Stimulated activated CD4-positive, alpha-beta T cell treated with anti-CD3 and anti-CD28 coated beads, Interleukin-2, amount 100 ng/mL, for 48 hours (primary cell): ENCODE measurements around the gene DLG2.
"Not testable (repeated sequence)": the region's sequence is repeated elsewhere in the genome, so short reads cannot be mapped to it uniquely, and the experiment has no call there.

Experiments used
- DNase-seq, 2 donors: peaks; one replicate each; pipeline ENCODE4 v3.0.0-alpha.2; 2020

The DLG2 gene

DNA sequence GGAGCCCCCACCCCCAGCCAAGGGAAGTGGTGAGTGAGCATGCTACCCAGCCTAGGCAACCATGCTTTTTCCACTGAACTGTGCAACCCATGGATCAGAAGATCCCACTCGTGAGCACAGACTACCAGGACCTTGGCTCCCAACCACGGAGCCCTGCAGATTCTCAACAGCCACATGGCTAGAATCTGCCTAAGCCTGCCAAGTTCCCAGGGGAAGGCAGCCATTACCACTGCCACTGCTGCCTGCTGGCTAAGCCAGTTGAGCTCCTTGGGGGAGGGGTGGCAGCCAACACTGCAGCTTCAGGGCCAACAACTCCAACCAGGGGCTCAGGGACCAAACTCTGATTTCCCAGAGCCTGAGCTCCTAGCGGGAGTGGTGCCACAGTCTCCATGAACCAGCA lies 195.8 kb downstream of the DLG2 start:
- no peak for DNase-seq

DNA sequence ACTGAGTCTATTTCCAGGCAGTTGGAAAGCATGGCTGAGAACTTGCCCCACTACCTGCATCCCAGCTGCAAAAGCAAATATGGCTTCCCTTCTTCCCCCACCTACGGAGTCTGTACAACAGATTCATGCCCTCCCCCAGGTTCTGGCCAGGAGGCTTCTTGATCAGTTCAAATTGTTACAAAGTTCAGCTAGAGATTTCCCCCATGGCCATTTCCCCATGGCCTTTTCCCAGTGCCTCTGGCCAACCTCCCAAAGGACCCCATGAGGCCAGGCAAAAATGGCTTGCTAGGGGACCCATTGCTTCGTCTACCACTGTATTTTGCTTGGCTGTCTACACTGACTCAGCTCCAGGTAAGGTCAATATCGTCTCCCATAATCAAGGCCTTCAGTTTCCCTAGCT lies 203.3 kb downstream of the DLG2 start:
- no peak for DNase-seq

DNA sequence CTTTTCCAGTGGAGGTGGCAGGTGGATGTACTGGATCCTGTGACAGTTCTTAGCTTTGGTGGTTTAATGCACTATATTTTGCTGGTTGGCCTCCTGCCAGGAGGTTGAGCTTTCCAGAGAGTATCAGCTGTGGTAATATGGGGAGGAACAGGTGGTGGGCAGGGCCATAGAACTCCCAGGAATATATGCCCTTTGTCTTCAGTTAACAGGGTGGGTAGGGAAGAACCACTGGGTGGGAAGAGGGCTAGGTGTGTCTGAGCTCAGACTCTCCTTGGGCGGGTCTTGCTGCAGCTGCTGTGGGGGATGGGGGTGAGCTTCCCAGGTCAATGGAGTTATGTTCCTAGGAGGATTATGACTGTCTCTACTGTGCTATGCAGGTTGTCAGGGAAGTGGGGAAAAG lies 203.8 kb downstream of the DLG2 start:
- no peak for DNase-seq

DNA sequence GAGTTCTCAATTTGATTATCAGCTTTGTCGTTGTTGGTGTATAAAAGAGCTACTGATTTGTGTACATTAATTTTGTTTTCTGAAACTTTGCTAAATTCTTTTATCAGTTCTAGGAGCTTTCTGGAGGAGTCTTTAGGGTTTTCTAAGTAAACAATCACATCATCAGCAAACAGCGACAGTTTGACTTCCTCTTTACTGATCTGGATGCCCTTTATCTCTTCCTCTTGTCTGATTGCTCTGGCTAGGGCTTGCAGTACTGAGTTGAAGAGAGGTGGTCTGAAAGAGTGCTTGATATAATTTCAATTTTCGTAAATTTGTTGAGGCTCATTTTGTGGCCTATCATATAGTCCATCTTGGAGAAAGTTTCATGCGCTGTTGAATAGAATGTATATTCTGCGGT lies 213.0 kb downstream of the DLG2 start:
- DNase-seq: no peak

DNA sequence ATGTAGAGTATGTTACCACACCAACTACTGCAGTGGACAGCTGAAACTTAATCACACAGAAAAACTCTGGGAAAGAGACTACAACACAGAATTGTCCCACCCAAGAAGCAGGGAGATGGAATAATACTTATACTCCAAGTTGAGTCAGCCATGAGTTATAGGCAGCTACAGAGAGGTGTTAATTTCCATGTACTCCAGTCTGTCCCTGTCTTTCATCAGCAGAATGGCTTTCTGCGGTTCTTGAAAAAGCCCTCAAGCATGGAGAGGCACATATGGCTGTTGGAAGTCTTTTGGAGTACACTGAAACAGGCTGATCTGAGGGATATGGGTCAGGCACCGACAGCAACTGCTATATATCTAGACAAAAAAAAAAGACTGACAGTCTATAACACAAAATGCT lies 219.5 kb downstream of the DLG2 start:
- DNase-seq: no peak

DNA sequence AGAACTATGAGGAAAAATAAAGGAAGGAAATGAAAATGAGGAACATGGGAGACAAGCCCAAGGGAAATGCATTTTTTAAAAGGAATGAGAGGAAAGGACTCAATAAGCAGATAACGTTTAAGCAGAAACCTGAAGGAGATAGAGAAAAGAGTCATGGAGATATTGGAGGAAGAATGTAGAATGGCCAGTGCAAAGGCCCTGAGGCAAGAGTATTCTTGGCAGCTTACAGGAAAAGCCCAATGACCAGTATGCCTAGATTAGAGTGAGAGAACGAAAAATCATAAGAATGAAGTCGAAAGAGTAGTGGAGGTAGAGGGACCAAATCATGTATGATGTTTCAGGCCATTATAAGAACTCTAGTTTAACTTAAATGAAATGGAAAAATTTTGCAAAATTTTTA lies 220.3 kb downstream of the DLG2 start:
- no peak for DNase-seq

DNA sequence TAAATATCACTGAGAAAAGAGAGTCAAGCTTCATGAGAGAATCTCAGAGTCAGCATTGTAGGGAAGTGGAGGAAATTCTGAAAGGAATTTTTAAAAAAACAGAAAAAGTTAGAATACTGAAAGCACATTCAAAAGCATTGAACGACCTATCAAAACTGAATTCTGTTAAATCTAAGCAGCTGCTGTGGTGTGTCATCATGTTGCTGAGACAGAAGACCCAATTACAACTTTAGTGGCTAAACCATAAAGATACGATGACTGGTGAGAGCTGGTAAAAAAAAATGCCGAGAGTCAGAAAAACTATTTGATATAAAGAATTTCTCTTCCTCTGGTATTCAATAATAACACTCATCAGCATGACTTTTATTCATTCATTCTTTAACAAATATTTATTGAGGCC lies 220.8 kb downstream of the DLG2 start:
- no peak for DNase-seq

DNA sequence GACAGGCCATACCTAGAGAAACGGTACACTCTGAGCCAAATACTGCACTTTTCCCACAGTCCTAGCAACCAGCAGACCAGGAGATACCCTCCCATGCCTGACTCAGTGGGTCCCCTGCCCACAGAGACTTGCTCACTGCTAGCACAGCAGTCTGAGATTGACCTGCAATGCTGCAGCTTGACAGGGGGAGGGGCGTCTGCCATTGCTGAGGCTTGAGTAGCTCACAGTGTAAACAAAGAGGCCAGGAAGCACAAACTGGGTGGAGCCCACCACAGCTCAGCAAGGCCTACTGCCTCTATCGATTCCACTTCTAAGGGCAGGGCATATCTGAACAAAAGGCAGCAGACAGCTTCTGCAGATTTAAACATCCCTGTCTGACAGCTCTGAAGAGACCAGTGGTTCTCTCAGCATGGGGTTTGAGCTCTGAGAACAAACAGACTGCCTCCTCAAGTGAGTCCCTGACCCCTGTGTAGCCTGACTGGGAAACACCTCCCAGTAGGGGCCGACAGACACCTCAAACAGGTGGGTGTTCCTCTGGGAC lies 231.6 kb downstream of the DLG2 start:
- not testable (repeated sequence) for DNase-seq

DNA sequence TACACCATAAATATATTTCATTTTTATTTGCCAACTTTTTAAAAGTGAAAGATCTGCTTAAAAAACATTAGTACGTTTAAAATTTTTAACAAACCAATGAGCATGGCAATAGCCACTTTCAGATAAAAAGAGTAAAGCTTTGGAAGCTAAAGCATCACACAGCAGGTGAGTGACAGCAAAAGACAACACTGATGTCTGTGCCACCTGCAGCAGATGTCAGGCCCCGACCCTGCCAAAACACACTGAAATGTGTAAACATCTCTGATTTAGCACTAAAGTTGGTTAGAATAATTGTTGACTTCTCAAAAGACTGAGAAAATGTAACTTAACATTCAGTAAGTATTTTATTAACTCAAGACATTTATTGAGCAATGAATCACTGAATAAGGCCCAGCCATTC lies 232.9 kb downstream of the DLG2 start:
- no peak for DNase-seq

DNA sequence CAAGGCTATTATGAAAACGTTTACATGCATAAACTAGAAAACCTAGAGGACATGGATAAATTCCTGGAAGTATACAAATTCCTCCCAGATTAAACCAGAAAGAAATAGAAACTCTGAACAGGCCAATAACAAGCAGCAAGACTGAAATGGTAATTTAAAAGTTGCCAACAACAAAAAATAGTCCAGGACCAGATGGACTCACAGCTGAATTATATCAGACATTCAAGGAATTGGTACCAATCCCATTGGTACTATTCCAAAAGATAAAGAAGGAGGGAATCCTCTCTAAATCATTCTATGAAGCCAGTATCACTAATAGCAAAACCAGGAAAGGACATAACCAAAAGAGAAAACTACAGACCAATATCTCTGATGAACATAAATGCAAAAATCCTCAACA lies 236.0 kb downstream of the DLG2 start:
- no peak for DNase-seq

DNA sequence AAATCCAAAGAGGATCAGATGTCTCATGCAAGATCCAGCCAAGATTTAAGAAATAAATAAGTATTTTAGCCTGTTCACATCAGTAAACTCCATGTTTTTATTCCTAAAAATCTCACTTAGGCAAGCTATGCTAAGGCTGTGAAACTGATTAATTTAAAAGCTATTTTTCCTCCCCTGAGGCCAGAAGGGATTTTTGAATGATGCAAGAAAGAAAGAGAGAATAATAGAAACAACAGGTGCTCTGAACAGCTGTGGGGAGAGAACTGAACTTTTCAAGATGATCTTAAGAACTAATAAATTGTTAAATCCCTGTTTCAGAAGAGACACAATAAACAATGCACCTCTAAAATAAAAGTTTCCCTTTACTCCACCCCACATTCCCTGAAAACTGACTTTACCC lies 241.6 kb downstream of the DLG2 start:
- no peak for DNase-seq

DNA sequence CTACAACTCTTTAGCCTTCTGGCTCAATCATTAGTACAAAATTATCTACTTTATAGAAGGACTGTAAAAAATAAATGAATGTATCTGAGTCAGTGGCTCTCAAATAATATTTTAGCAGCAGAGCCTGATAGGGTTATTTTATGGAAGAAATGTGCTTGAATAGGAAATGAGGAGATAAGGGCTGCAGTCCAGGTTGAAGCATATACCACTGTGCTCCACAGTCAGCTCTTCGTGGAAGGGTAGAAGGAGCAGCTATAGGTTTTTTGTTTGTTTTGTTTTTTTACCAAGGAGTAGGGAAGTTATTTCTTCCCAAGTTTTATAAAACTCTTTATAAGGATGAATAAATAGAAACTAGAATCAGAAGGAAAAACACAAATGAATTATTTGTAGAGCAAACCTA lies 242.0 kb downstream of the DLG2 start:
- DNase-seq: no peak

DNA sequence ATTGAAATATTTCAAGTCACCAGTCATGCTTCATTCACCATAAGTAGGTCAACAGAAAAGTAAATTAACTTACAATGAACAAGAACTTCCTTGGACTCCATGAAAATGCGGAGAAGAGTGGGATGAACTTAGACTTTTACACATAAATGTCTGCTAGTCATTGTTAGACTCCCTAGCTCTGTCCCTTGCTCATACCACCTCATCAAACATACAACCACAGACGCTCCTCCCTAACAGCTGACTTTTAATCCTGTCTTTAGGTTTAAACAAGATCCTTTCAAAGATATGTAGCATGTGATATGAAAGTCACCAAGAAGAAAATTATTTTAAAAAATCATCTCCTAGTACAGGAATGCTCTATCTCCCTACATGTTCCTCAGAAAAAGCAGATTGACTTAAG lies 248.1 kb downstream of the DLG2 start:
- no peak for DNase-seq

DNA sequence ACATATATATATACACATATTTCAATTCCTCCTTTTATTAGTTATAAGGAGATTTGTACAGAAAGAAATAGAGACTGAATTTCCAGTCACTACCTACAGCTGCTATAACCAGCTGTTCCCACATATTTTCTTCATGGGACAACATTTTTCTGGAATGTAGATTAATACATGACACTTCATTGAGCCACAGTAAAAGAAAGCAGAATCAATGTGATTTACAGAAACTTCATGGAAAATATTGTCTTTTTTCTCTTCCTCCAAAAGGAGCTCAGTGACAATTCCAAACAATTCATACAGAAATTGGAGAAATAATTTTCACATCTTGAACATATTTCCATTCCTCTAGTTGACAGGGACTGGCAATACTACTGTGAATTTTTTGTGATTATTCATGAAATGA lies 249.2 kb downstream of the DLG2 start:
- DNase-seq: no peak

DNA sequence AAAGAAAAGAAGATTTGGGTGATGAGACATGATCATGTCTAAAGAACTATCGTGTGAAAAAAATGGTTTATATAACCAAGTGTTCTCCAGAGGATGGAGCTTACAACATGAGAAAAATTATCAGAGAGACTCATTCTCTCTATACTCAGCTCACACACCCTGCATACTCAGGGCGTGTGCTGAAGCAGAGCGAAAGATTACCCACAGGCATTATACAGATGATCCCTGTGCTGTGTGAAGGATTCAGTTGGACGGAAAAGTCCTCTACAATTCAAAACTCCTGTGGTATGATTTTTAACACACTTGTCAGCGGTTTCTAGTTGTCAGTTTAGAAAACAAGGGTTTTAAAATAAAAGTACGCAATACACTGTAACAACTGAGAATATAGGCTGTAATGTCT lies 267.3 kb downstream of the DLG2 start:
- no peak for DNase-seq

DNA sequence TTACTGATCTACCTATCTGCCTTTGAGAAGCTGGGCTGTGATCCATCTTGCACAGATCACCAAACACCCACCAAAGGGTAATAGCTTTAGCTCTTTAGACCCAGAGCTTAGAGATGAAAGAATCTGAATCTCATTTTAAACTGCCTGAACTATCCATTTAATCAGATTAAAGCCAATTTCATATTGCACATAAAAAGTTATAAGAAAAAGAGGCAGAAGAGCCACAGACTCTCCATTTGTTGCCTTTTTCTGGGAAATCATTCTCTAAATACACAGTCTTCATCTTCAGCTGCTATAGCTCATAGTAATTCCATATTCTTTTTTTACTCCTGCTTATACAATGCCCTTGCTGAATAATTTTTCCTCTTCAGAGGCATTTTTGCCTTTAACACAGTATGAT lies 271.2 kb downstream of the DLG2 start:
- no peak for DNase-seq

DNA sequence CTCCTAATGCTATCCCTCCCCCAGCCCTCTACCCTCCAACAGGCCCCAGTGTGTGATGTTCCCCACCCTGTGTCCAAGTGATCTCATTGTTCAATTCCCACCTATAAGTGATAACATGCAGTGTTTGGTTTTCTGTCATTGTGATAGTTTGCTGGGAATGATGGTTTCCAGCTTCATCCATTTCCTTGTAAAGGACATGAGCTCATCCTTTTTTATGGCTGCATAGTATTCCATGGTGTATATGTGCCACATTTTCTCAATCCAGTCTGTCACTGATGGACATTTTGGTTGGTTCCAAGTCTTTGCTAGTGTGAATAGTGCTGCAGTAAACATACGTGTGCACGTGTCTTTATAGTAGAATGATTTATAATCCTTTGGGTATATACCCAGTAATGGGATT lies 277.6 kb downstream of the DLG2 start:
- not testable (repeated sequence) for DNase-seq

DNA sequence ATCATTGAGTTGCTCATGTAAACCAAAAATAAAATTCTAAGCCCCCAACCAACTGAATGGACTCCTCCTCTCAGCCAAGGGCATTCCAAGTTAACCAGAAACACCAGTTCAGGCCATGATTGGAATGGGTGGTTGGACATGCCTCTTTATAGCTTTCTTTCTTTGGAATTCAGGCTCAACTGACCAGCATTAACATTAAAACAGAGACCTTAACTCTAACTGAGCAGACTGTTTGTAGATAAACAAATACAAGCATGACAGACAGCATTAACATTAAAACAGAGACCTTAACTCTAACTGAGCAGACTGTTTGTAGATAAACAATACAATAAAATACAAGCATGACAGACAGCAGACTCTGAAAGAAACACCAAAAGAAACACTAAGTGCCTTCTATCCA lies 278.2 kb downstream of the DLG2 start:
- DNase-seq: no peak

DNA sequence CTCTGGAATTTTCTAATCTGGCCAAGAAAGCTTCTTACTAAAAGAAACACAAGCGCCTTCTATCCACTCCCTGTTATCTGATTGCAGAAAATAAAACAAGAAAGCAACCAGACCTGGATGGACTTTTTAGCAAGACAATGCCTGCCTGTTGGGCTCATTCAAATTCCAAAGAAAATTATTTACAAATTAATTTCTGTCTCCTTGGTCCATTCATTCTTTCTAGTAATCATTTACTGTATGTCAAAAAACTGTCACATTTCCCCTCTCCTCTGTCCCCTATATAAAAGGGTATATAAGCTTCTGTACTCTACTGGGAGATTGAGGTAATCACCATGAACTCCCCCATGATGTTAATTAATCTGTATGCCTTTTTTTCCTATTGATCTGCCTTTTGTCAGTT lies 279.9 kb downstream of the DLG2 start:
- no peak for DNase-seq

DNA sequence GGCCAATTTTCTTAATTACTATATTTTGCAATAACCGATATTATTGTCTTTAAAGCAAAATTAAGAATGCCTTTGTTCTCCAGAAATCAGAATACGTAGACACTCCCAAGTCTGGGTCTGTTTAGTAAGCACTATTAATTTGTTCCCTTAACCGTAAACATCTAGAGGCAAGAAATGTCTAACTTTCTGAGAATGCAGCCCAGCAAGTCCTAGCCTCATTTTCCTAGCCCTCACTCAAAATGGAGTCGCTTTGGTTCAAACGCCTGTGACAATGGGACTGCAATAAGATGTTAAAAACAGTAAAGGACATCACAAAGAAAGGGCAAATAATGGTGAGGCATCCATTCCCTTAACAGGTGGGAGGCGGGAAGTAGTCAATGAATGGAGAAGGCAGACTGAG lies 280.7 kb downstream of the DLG2 start:
- DNase-seq: no peak

DNA sequence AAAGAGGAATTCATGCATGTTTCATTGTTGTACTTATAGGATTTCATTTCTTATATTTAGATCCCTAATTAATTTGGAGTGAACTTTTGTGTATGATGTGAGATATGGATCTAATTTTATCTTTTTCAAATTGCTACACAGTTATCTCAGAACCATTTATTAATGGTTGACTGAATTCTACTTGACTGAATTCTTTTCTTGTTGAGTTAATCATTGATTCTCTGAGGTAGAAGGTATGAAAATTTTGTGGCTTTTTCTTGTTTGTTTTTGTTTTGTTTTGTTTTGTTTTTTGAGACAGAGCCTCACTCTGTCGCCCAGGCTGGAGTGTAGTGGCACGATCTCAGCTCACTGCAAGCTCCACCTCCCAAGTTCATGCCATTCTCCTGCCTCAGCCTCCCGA lies 286.3 kb downstream of the DLG2 start:
- DNase-seq: not testable (repeated sequence)

DNA sequence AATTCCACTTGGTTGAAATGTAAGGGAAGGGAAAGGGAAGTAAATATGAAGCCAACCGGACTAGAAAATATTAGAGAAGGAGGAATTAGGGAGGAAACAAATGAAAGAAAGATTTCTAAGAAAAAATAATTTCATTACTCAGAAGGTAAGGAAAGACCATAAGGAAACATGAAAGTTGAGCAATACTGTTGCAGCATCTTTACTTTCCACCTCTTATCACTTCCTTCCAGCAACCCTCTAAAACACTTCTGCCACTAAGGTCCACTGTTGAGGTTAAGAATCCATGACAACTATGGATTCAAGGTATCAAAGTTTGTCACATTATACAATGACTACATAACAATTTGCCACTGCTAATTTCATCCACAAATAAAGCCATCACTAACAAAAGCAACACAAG lies 308.6 kb downstream of the DLG2 start:
- no peak for DNase-seq

DNA sequence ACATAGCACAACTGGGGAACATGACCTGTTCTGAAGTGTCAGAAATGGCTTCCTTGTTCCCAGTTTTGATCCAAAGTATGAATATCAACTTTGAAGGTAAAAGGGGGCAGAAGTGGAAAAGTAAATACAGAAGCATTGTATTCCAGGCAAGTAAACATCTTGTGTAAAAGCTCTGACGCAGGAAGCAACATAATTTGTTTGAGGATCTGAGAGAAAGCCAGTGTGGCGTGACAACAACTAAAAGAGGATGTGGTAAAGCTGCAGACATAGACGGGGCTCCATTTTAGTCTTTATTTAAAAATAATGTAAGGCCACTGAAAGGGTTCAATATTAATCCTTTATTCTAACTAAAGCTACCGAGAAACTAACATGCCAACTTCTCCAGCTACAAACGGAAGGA lies 310.2 kb downstream of the DLG2 start:
- DNase-seq: no peak

DNA sequence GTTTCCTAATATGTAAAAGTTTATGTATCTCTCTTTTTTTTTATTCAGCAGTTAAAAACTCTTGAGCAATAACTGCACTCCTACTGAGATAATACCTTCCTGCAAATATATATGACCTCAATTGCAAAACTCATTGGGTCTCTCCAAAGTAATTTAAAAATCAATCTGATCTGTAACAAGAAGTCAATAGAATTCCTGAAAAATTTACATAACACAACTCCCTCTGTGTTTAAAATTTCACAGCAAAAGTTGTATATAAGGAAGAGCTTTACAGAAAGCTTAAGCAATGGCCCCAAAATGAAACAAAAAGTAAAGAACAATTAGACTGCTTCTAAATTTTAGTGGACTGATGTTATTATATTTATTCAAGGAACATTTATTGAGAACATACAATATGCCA lies 313.4 kb downstream of the DLG2 start:
- DNase-seq: no peak

DNA sequence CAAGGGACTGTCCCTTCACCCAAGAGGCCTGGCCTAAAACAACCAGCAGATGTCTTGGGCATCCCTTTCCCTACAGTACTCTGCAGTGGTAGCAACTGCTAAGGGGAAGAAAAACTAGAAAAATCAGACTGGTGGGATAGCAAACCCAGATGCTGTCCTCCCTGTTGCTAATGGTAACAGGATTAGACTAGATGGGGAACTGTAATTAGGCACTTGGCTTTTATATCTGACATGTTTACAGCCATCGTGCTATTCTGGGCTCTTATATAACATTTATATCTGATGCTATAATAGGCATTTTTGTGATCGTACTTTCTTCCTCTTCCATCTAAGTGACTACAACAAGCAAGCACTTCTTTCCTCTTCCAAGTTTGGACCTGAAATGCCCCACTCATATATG lies 316.7 kb downstream of the DLG2 start:
- no peak for DNase-seq

DNA sequence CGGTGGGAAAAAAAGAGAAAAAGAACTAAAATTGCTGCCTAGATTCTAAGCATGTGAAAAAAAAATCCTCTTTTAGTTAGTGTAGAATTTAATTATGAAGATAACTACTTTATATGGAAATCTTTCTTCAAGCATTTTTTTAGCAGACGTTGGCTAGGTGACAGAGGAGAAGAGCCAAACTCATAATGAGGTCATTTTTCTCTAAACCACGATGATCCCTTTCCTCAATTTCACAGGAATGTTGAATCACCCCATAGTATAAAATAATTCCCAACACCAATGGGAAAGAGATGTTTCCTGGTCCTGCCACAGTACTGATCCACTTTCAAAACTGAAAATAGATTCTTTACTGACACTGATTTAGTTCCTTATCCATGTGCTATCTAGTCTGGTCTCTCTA lies 319.8 kb downstream of the DLG2 start:
- DNase-seq: no peak
